ENCODE measurements around the gene FMN2. TPM values are rescaled to one million over a fixed set of nuclear protein-coding genes. Genes with fewer than 3 reads are reported as not detected.

Gene FMN2
- total RNA-seq, 1 experiment from 2014 or later, result not detected

- CTCF ChIA-PET, result no interaction called here
- H4K20me1 ChIP-seq (ENCODE audit: insufficient read depth), result no peaks in the 10 kb centered on the region
These were observed 24.1 kb downstream of the FMN2 start for GRCh38 chr1:240115831-240116230.

GRCh38 chr1:240116831-240117769 lies 25.4 kb downstream of the FMN2 start:
- TF ChIP-seq CTCF (conservative IDR thresholded peaks at IDR 0.05) (no peak), EZH2 (IDR thresholded peaks at IDR 0.05; ENCODE audit: low read depth) (no peak)
- H3K27ac ChIP-seq, result no peak overlapping the region
- no peaks in the 10 kb centered on the region for H3K9me2 ChIP-seq (ENCODE audit: insufficient read depth)
- H3F3A ChIP-seq (ENCODE audit: insufficient read depth, low read depth), result no peaks in the 10 kb centered on the region
- BruUV-seq (replicated peaks), result no TSS peak
- H2AFZ ChIP-seq, result no peak overlapping the region
- H3K27me3 ChIP-seq (ENCODE audit: insufficient read depth, low read depth), result peaks cover 37% of the 10 kb centered on the region; the same call in 1 of the 2 replicates
- CTCF ChIA-PET, result no interaction called here
- intact Hi-C loops (cut with micrococcal nuclease; ENCODE audit: unreplicated experiment), result no loop called here
- H3K36me3 ChIP-seq (ENCODE audit: low read depth), result no peaks in the 10 kb centered on the region
- H3K79me2 ChIP-seq (ENCODE audit: low read depth), result no peaks in the 10 kb centered on the region
- POLR2A ChIA-PET (ENCODE audit: unreplicated experiment), result no interaction called here
- H3K4me1 ChIP-seq (replicated peaks; ENCODE audit: insufficient read depth), result no peaks in the 10 kb centered on the region
- H3K4me3 ChIP-seq, result no peak overlapping the region
- no peaks in the 10 kb centered on the region for H3K9me3 ChIP-seq (ENCODE audit: insufficient read depth, low read depth)
- no peak overlapping the region for H3K4me2 ChIP-seq
- no peak for DNase-seq
- H4K20me1 ChIP-seq (ENCODE audit: insufficient read depth), result no peaks in the 10 kb centered on the region

More at GRCh38 chr1:240115831-240116230, 24.1 kb downstream of the FMN2 start:
- no peaks in the 10 kb centered on the region for H3K9me2 ChIP-seq (ENCODE audit: insufficient read depth)
- TF ChIP-seq CTCF (conservative IDR thresholded peaks at IDR 0.05), result no peak
- no peak for TF ChIP-seq EZH2 (IDR thresholded peaks at IDR 0.05; ENCODE audit: low read depth)
- H3K9me3 ChIP-seq (ENCODE audit: insufficient read depth, low read depth), result no peaks in the 10 kb centered on the region
- H3K79me2 ChIP-seq (ENCODE audit: low read depth), result no peaks in the 10 kb centered on the region
- POLR2A ChIA-PET (ENCODE audit: unreplicated experiment), result no interaction called here
- no peaks in the 10 kb centered on the region for H3K4me1 ChIP-seq (replicated peaks; ENCODE audit: insufficient read depth)
- intact Hi-C loops (cut with micrococcal nuclease; ENCODE audit: unreplicated experiment), result no loop called here
- no peak overlapping the region for H3K4me2 ChIP-seq
- H3F3A ChIP-seq (ENCODE audit: insufficient read depth, low read depth), result no peaks in the 10 kb centered on the region
- H3K36me3 ChIP-seq (ENCODE audit: low read depth), result no peaks in the 10 kb centered on the region
- no peak for DNase-seq
- H2AFZ ChIP-seq, result no peak overlapping the region
- H3K4me3 ChIP-seq, result no peak overlapping the region
- BruUV-seq (replicated peaks), result no TSS peak
- H3K27me3 ChIP-seq (ENCODE audit: insufficient read depth, low read depth), result peaks cover 37% of the 10 kb centered on the region; the same call in 1 of the 2 replicates
- no peak overlapping the region for H3K27ac ChIP-seq

GRCh38 chr1:240117930-240118329 lies 26.2 kb downstream of the FMN2 start:
- Histone ChIP-seq H3K4me1 (replicated peaks; ENCODE audit: insufficient read depth) (no peaks in the 10 kb centered on the region), H3K4me3 (no peak overlapping the region), H2AFZ (no peak overlapping the region), H3K27me3 (ENCODE audit: insufficient read depth, low read depth) (peaks cover 39% of the 10 kb centered on the region), H4K20me1 (ENCODE audit: insufficient read depth) (no peaks in the 10 kb centered on the region), H3K9me3 (ENCODE audit: insufficient read depth, low read depth) (no peaks in the 10 kb centered on the region), H3K4me2 (no peak overlapping the region), H3K79me2 (ENCODE audit: low read depth) (no peaks in the 10 kb centered on the region), H3F3A (ENCODE audit: insufficient read depth, low read depth) (no peaks in the 10 kb centered on the region), H3K27ac (no peak overlapping the region), H3K9me2 (ENCODE audit: insufficient read depth) (no peaks in the 10 kb centered on the region), H3K36me3 (ENCODE audit: low read depth) (no peaks in the 10 kb centered on the region)
- intact Hi-C loops (cut with micrococcal nuclease; ENCODE audit: unreplicated experiment), result no loop called here
- TF ChIP-seq CTCF (conservative IDR thresholded peaks at IDR 0.05), result no peak
- TF ChIP-seq EZH2 (IDR thresholded peaks at IDR 0.05; ENCODE audit: low read depth), result no peak
- ChIA-PET POLR2A (ENCODE audit: unreplicated experiment) (no interaction called here), CTCF (no interaction called here)
- BruUV-seq (replicated peaks), result no TSS peak
- no peak for DNase-seq
